Mesenchymal stem cell (in vitro differentiated cells and primary cell): ENCODE measurements around the gene SDCCAG8.

ENCODE experiments used
- DNase-seq: peaks from one replicate; pipeline ENCODE4 v3.0.0-alpha.2; 2013
- H2AFZ ChIP-seq: one replicate; pipeline ENCODE4 v1.6.1; 2013; ENCODE audit warnings: low read depth, mild to moderate bottlenecking, control low read depth, inconsistent platforms, low read length, moderate library complexity
- H2AK5ac ChIP-seq: 2 replicates; pipeline ENCODE4 v1.6.1; 2013; ENCODE audit warnings: low read length, moderate library complexity, mild to moderate bottlenecking, inconsistent platforms; ENCODE audit not compliant: severe bottlenecking
- H2BK120ac ChIP-seq: one replicate; pipeline ENCODE4 v1.6.1; 2013; ENCODE audit warnings: low read depth, mild to moderate bottlenecking, inconsistent platforms, low read length, moderate library complexity
- H2BK12ac ChIP-seq, 2 experiments: one replicate each; pipeline ENCODE4 v1.6.1; 2013; ENCODE audit warnings: inconsistent platforms in 2 of 2, low read length in 2 of 2, mild to moderate bottlenecking in 2 of 2, moderate library complexity in 2 of 2, control low read depth in 1 of 2
- H2BK15ac ChIP-seq: one replicate; pipeline ENCODE4 v1.6.1; 2013; ENCODE audit warnings: mild to moderate bottlenecking, low read depth, inconsistent platforms; ENCODE audit not compliant: poor library complexity, severe bottlenecking
- H2BK5ac ChIP-seq: 2 replicates; pipeline ENCODE4 v1.6.1; 2013; ENCODE audit warnings: low read depth, mild to moderate bottlenecking, low read length, control low read depth, inconsistent platforms; ENCODE audit not compliant: poor library complexity, severe bottlenecking
- H3K14ac ChIP-seq, 2 experiments: one replicate each; pipeline ENCODE4 v1.6.1; 2013; ENCODE audit warnings: inconsistent platforms in 2 of 2, low read length in 2 of 2, control low read depth in 1 of 2, mild to moderate bottlenecking in 1 of 2, moderate library complexity in 1 of 2
- H3K18ac ChIP-seq, 2 experiments: one replicate each; pipeline ENCODE4 v1.6.1; 2013; ENCODE audit warnings: inconsistent platforms in 2 of 2, low read length in 2 of 2, control low read depth in 1 of 2, low read depth in 1 of 2, mild to moderate bottlenecking in 1 of 2
- H3K23ac ChIP-seq, 2 experiments: one replicate each; pipeline ENCODE4 v1.6.1; 2013; ENCODE audit warnings: inconsistent platforms in 2 of 2, low read length in 2 of 2, mild to moderate bottlenecking in 2 of 2, moderate library complexity in 2 of 2, control low read depth in 1 of 2
- H3K27ac ChIP-seq: 2 replicates; pipeline ENCODE4 v1.5.1; 2013; ENCODE audit warnings: mild to moderate bottlenecking, moderate library complexity, low read length, control low read depth, inconsistent platforms; ENCODE audit not compliant: poor library complexity, severe bottlenecking
- H3K27me3 ChIP-seq, 2 experiments: 2 replicates each; pipeline versions ENCODE4 v1.6.1 to v1.7.0; 2013; ENCODE audit warnings: low read length in 2 of 2, mild to moderate bottlenecking in 2 of 2, moderate library complexity in 2 of 2, control low read depth in 1 of 2, inconsistent platforms in 1 of 2; ENCODE audit not compliant: control insufficient read depth in 1 of 2, insufficient read depth in 1 of 2
- H3K36me3 ChIP-seq, 2 experiments: 2 replicates each; pipeline versions ENCODE4 v1.6.1 to v1.7.0; 2013; ENCODE audit warnings: low read length in 2 of 2, control low read depth in 1 of 2, inconsistent platforms in 1 of 2, low read depth in 1 of 2, mild to moderate bottlenecking in 1 of 2; ENCODE audit not compliant: insufficient read depth in 2 of 2, control insufficient read depth in 1 of 2
- H3K4ac ChIP-seq, 2 experiments: one replicate each; pipeline ENCODE4 v1.6.1; 2013; ENCODE audit warnings: inconsistent platforms in 2 of 2, low read length in 2 of 2, mild to moderate bottlenecking in 2 of 2, moderate library complexity in 2 of 2, control low read depth in 1 of 2, low read depth in 1 of 2
- H3K4me1 ChIP-seq: 2 replicates; pipeline ENCODE4 v1.6.1; 2013; ENCODE audit warnings: low read depth, low read length, control low read depth; ENCODE audit not compliant: control insufficient read depth, insufficient read depth
- H3K4me2 ChIP-seq: 2 replicates; pipeline ENCODE4 v1.6.1; 2013; ENCODE audit warnings: low read length, mild to moderate bottlenecking, inconsistent platforms; ENCODE audit not compliant: poor library complexity, severe bottlenecking
- H3K4me3 ChIP-seq, 2 experiments: 2 replicates each; pipeline versions ENCODE4 v1.5.1 to v1.7.0; 2013; ENCODE audit warnings: low read length in 2 of 2, mild to moderate bottlenecking in 2 of 2, control low read depth in 1 of 2, low read depth in 1 of 2; ENCODE audit not compliant: insufficient read depth in 1 of 2
- H3K79me1 ChIP-seq: replicated peaks from 2 replicates; pipeline ENCODE4 v1.6.1; 2013; ENCODE audit warnings: mild to moderate bottlenecking, control low read depth, low read length, inconsistent platforms; ENCODE audit not compliant: poor library complexity, severe bottlenecking
- H3K9ac ChIP-seq: 2 replicates; pipeline ENCODE4 v1.7.0; 2013; ENCODE audit warnings: mild to moderate bottlenecking, low read length, moderate library complexity
- H3K9me3 ChIP-seq: 2 replicates; pipeline ENCODE4 v1.7.0; 2013; ENCODE audit warnings: mild to moderate bottlenecking, low read length; ENCODE audit not compliant: control insufficient read depth
- H4K8ac ChIP-seq: one replicate; pipeline ENCODE4 v1.6.1; 2013; ENCODE audit warnings: inconsistent platforms, mild to moderate bottlenecking, low read length, moderate library complexity
- H4K91ac ChIP-seq: one replicate; pipeline ENCODE4 v1.6.1; 2013; ENCODE audit warnings: mild to moderate bottlenecking, low read length, inconsistent platforms
- WGBS: methylation state at CpG from one replicate; pipeline ENCODE4 v1.1.7; 2013; ENCODE audit warnings: mixed read lengths; 5-methylcytosine and 5-hydroxymethylcytosine counted together

Gene SDCCAG8

DNA sequence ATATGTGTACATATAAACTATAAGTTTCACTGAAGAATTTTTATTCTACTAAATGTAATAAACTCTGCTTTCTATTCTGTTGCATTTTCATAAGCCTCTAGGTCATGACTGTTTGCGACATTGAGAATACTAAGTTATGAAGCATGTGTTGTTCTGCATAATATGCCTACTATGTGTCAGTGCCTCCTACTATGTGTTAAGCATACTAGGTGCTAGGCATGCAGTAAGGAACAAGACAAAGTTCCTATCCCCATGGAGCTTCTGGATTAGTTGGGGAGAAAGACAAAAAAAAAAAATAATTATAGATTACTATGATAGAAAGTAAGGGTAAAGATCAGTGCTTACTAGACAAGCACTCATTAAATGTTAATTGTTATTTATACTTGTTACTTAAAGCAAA is 1.3 kb downstream of the SDCCAG8 start:
- peaks cover 0 to 15% of the 10 kb centered on the region in 2 experiments for H3K36me3 ChIP-seq

DNA sequence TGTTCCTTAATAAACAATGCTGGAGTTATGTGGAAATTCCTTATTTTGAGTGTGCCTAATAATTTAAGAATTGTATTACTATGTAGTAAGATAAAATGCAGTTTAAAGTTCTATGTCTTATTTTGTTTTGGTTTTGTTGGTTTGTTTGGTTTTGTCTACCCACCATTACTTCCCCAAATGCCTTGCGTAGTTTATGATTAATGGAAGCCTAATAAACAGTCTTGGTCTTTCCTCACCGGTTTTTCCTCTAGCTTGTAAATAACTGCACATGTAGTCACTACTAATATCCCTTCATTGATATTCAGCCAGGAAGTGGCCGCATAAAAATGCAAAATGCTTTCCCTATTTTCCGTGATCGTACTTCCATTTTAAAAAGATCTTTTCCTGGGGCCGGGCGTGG is 2.9 kb downstream of the SDCCAG8 start:
- H3K9me3 ChIP-seq = no peaks in the 10 kb centered on the region
- H2AK5ac ChIP-seq = no peak overlapping the region
- no peak overlapping the region for H3K23ac ChIP-seq
- no peaks in the 10 kb centered on the region for H3K4me1 ChIP-seq
- H3K79me1 ChIP-seq = peaks cover 3% of the 10 kb centered on the region
- H3K27me3 ChIP-seq = no peaks in the 10 kb centered on the region
- peaks cover 0 to 27% of the 10 kb centered on the region in 2 experiments for H3K36me3 ChIP-seq
- H2BK5ac ChIP-seq = no peak overlapping the region
- DNase-seq = no peak
- no peak overlapping the region for H3K14ac ChIP-seq
- H2BK120ac ChIP-seq = no peak overlapping the region
- H2AFZ ChIP-seq = no peak overlapping the region
- no peak overlapping the region for H2BK15ac ChIP-seq
- no peak overlapping the region for H3K27ac ChIP-seq
- H3K18ac ChIP-seq = no peak overlapping the region
- H3K9ac ChIP-seq = no peak overlapping the region
- H3K4me2 ChIP-seq = no peak overlapping the region
- H2BK12ac ChIP-seq = no peak overlapping the region
- 96% methylated on average over 7 of the region's 7 CpGs for WGBS
- no peak overlapping the region for H4K8ac ChIP-seq
- H3K4me3 ChIP-seq = peak overlapping the region in 1 of 2 experiments; percentile 6
- H3K4ac ChIP-seq = no peak overlapping the region
- no peak overlapping the region for H4K91ac ChIP-seq

More for the DNA sequence above, 1.3 kb downstream of the SDCCAG8 start:
- Histone ChIP-seq H2BK15ac (no peak overlapping the region), H3K79me1 (peaks cover 3% of the 10 kb centered on the region), H2AK5ac (no peak overlapping the region), H3K18ac (no peak overlapping the region), H2AFZ (no peak overlapping the region), H3K9me3 (no peaks in the 10 kb centered on the region), H3K9ac (peak overlapping the region; percentile 92), H3K14ac (no peak overlapping the region), H4K91ac (no peak overlapping the region), H3K4me3 (peak overlapping the region in 1 of 2 experiments; percentile 95), H2BK5ac (no peak overlapping the region), H3K27me3 (no peaks in the 10 kb centered on the region), H2BK120ac (no peak overlapping the region), H3K27ac (no peak overlapping the region), H2BK12ac (no peak overlapping the region), H3K4me1 (no peaks in the 10 kb centered on the region), H4K8ac (no peak overlapping the region), H3K4ac (no peak overlapping the region), H3K23ac (no peak overlapping the region), H3K4me2 (no peak overlapping the region)
- WGBS = 86% methylated on average over 1 of the region's 1 CpG
- no peak for DNase-seq

DNA sequence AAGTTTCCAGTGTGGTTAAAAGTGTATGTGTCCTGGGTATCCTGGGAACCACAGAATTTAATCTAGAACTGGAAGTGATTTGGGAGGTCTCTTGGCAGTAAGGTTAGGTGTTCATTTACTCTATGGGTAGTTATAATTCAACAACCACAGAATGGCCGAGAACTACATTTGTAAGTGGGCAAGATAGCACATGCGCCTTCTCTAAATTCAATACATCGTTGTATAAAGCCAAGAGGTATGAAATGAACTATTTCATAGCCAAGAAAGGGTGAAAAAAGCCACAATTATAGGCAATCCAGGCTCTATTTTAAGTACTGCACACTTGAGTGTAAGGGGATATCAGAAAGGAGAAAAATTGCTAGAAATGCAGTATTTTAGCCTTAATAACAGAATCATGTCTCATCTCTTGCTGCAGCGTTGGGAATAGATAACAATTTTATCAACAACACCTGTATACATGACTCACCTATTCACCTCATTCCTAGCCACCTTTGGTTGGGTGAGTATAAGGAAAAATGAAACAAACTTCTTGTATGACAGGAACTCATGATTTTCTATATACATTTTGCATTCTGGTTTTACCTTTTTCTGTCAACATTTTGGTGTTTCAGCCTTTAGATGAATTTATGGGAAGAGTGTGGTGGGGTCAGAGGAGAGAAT is 4.5 kb downstream of the SDCCAG8 start:
- H3K9ac ChIP-seq = peak overlapping the region; percentile 64
- peaks cover 0 to 27% of the 10 kb centered on the region in 2 experiments for H3K36me3 ChIP-seq
- no peak overlapping the region for H2BK12ac ChIP-seq
- H3K14ac ChIP-seq = no peak overlapping the region
- no peak overlapping the region for H2AK5ac ChIP-seq
- no peaks in the 10 kb centered on the region for H3K9me3 ChIP-seq
- no peak overlapping the region for H2BK15ac ChIP-seq
- no peak overlapping the region for H2BK5ac ChIP-seq
- no peak overlapping the region for H3K27ac ChIP-seq
- H3K4ac ChIP-seq = no peak overlapping the region
- WGBS = no CpG with 5 or more reads among the region's 4 CpGs
- peaks cover 3% of the 10 kb centered on the region for H3K79me1 ChIP-seq
- H3K4me2 ChIP-seq = no peak overlapping the region
- DNase-seq = no peak
- H3K27me3 ChIP-seq = no peaks in the 10 kb centered on the region
- no peak overlapping the region for H2BK120ac ChIP-seq
- no peak overlapping the region for H4K91ac ChIP-seq
- H3K4me1 ChIP-seq = no peaks in the 10 kb centered on the region
- peak overlapping the region in 1 of 2 experiments; percentile 41 for H3K4me3 ChIP-seq
- H4K8ac ChIP-seq = no peak overlapping the region
- no peak overlapping the region for H2AFZ ChIP-seq
- no peak overlapping the region for H3K23ac ChIP-seq
- no peak overlapping the region for H3K18ac ChIP-seq

DNA sequence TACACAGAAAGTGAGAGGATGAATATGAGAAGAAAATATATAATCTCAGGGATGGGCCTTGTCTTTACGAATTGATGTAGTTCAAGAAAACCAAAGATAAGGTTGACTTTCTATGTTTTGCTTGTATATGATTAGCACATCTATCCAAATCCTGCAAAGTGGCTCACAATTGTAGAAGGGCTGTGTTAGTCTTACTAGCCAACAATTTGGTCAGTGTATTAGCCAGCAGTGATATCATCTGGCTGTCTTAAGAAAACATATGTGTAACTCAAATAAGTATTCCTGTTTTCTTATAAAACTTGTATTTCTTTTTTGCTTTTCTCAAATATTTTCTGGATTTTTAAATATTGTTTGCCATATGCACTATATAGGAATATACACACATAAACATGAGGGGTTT is 5.5 kb downstream of the SDCCAG8 start:
- peaks cover 3% of the 10 kb centered on the region for H3K79me1 ChIP-seq
- H2BK15ac ChIP-seq = no peak overlapping the region
- peak overlapping the region in 1 of 2 experiments; percentile 41 for H3K4me3 ChIP-seq
- H2AK5ac ChIP-seq = no peak overlapping the region
- H3K9ac ChIP-seq = peak overlapping the region; percentile 64
- no peak for DNase-seq
- no peak overlapping the region for H2AFZ ChIP-seq
- no peak overlapping the region for H4K8ac ChIP-seq
- H2BK120ac ChIP-seq = no peak overlapping the region
- no peak overlapping the region for H3K14ac ChIP-seq
- no peak overlapping the region for H3K23ac ChIP-seq
- peaks cover 2% of the 10 kb centered on the region for H3K4me1 ChIP-seq
- no peaks in the 10 kb centered on the region for H3K9me3 ChIP-seq
- H2BK5ac ChIP-seq = no peak overlapping the region
- H3K18ac ChIP-seq = no peak overlapping the region
- H3K27ac ChIP-seq = no peak overlapping the region
- 100% methylated on average over 1 of the region's 1 CpG for WGBS
- no peak overlapping the region for H3K4me2 ChIP-seq
- H4K91ac ChIP-seq = no peak overlapping the region
- no peak overlapping the region for H2BK12ac ChIP-seq
- H3K27me3 ChIP-seq = no peaks in the 10 kb centered on the region
- no peak overlapping the region for H3K4ac ChIP-seq
- H3K36me3 ChIP-seq = peaks cover 0 to 27% of the 10 kb centered on the region in 2 experiments
